PC-3 (cell line): ENCODE results near the gene RPL39L. TPM values are rescaled to one million over a fixed set of nuclear protein-coding genes. Genes with fewer than 3 reads are reported as not detected.
"Not testable (repeated sequence)": the region's sequence is repeated elsewhere in the genome, so short reads cannot be mapped to it uniquely, and the experiment has no call there.

Experiments
- ATAC-seq: fragments of 200-7000 bp; cut with Tn5 transposase; 2 replicates; pipeline ENCODE4 v1.9.1; 2020; ENCODE audit warnings: mild to moderate bottlenecking, moderate library complexity
- BruUV-seq: library from RNA; stranded (reverse); fragments of 400-500 nt; replicated peaks from 2 replicates; lab custom pipeline; 2021; lab: Mats Ljungman, UMichigan
- CTCF ChIA-PET: fragments of 300-600 bp; sonication (Branson Sonifier 250); formaldehyde crosslinking; loops from one replicate; lab custom pipeline; 2022; ENCODE audit warnings: antibody characterized with exemption; lab: Charles Lee
- POLR2A ChIA-PET: fragments of 300-600 bp; sonication (Branson Sonifier 250); formaldehyde crosslinking; loops from one replicate; lab custom pipeline; 2022; ENCODE audit warnings: antibody characterized with exemption; ENCODE audit not compliant: unreplicated experiment; lab: Charles Lee
- DNase-seq: peaks from one replicate; pipeline ENCODE4 v3.0.0-alpha.2; 2015
- H2AFZ ChIP-seq: fragments of 300-600 bp; sonication (generic); 2 replicates; pipeline ENCODE4 v1.6.0; 2016; ENCODE audit warnings: antibody characterized with exemption, low read length
- H3F3A ChIP-seq: fragments of 300-600 bp; sonication (generic); one replicate; pipeline ENCODE4 v1.6.0; 2017; ENCODE audit warnings: antibody characterized with exemption, low read length, control low read depth, mild to moderate bottlenecking; ENCODE audit not compliant: unreplicated experiment
- H3K27ac ChIP-seq: fragments of 300-600 bp; sonication (generic); 2 replicates; pipeline ENCODE4 v1.5.1; 2016; ENCODE audit warnings: mild to moderate bottlenecking, low read length
- H3K27me3 ChIP-seq: fragments of 300-600 bp; sonication (generic); 2 replicates; pipeline ENCODE4 v1.6.1; 2016; ENCODE audit warnings: low read length, mixed read lengths
- H3K36me3 ChIP-seq: fragments of 300-600 bp; sonication (generic); 2 replicates; pipeline ENCODE4 v1.6.1; 2016; ENCODE audit warnings: low read depth, mixed run types, low read length, mixed read lengths
- H3K4me1 ChIP-seq: fragments of 300-600 bp; sonication (generic); 2 replicates; pipeline ENCODE4 v1.5.1; 2016; ENCODE audit warnings: low read length; ENCODE audit not compliant: insufficient read depth
- H3K4me2 ChIP-seq: fragments of 300-600 bp; sonication (generic); 2 replicates; pipeline ENCODE4 v1.6.0; 2016; ENCODE audit warnings: low read length
- H3K4me3 ChIP-seq: fragments of 300-600 bp; sonication (generic); 2 replicates; pipeline ENCODE4 v1.5.1; 2016; ENCODE audit warnings: mild to moderate bottlenecking, low read length, mixed read lengths
- H3K79me2 ChIP-seq: fragments of 300-600 bp; sonication (generic); 2 replicates; pipeline ENCODE4 v1.6.1; 2017; ENCODE audit warnings: low read length, mixed read lengths
- H3K9ac ChIP-seq: fragments of 300-600 bp; sonication (generic); 2 replicates; pipeline ENCODE4 v1.6.0; 2016; ENCODE audit warnings: mild to moderate bottlenecking, low read length
- H3K9me2 ChIP-seq: fragments of 300-600 bp; sonication (generic); replicated peaks from 2 replicates; pipeline ENCODE4 v1.6.1; 2016; ENCODE audit warnings: mixed run types, low read length, mixed read lengths
- H3K9me3 ChIP-seq: fragments of 300-600 bp; sonication (generic); 2 replicates; pipeline ENCODE4 v1.6.1; 2016; ENCODE audit warnings: low read length, mixed read lengths
- H4K20me1 ChIP-seq: fragments of 300-600 bp; sonication (generic); 2 replicates; pipeline ENCODE4 v1.6.1; 2016; ENCODE audit warnings: low read length, mixed read lengths
- EZH2 ChIP-seq: fragments of 300-600 bp; sonication (generic); IDR thresholded peaks from one replicate; pipeline ENCODE4 v1.6.1; 2017; ENCODE audit warnings: antibody characterized with exemption, mild to moderate bottlenecking, low read length; ENCODE audit not compliant: unreplicated experiment
- EZH2phosphoT487 ChIP-seq: fragments of 300-600 bp; sonication (generic); IDR thresholded peaks from 2 replicates; pipeline ENCODE4 v1.6.1; 2018; ENCODE audit warnings: mild to moderate bottlenecking, antibody characterized with exemption, low read length, borderline replicate concordance
- intact Hi-C: fragments of 100-400 bp; cut with micrococcal nuclease; formaldehyde crosslinking; loops from 2 replicates; pipeline ENCODE4 v1.9.0; 2023
- total RNA-seq: library from RNA; depleted of rRNA; stranded (reverse); fragments of >200 nt; gene quantifications from 2 replicates; pipeline ENCODE4 v1.2.3, GENCODE V29; 2014
- TF ChIP-seq, protein P1 (sequence below): fragments of 300-600 bp; sonication (generic); conservative IDR thresholded peaks from 2 replicates; pipeline ENCODE4 v1.5.1; 2017; ENCODE audit warnings: antibody characterized with exemption, low read depth, mild to moderate bottlenecking, low read length

RPL39L gene
- total RNA-seq, 1 experiment from 2014 or later: 175 TPM

DNA sequence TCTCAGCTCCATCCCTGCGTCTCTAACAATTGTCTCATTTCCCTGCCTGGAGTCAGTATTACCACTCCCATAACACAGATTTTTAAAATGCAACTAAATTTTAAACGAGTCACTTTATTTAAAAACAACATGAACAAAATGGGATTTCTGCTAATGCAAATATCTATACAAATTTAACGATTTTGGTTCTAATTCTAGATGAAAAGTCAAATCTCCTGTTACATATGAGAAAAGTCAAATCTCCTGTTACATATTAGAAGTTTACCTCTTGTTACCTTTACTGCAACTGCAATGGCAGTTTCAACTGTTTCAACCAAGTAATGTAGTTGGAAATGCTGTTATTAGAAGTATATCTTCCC, 578 bp upstream of the RPL39L start:
- peak overlapping the region; percentile 87 for H2AFZ ChIP-seq

DNA sequence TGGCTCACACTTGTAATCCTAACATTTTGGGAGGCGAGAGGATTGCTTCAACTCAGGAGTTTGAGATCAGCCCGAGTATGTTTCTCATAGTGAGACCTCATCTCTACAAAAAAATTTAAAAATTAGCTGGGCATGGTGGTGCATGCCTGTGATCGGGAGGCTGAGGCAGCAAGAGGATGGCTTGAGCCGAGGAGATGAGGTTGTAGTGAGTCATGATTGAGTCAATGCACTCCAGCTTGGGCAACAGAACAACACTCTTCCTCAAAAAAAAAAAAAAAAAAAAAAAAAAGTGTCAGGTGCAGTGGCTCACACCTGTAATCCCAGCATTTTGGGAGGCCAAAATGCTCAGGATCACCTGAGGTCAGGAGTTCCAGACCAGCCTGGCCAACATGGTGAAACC, 2.4 kb downstream of the RPL39L start:
- Histone ChIP-seq H3K4me1 (peaks cover 29% of the 10 kb centered on the region), H3K4me2 (no peak overlapping the region), H3K4me3 (no peak overlapping the region), H3K27ac (no peak overlapping the region), H4K20me1 (no peaks in the 10 kb centered on the region), H3K9me3 (no peaks in the 10 kb centered on the region), H3F3A (no peaks in the 10 kb centered on the region), H3K9ac (no peak overlapping the region), H3K79me2 (peaks cover 11% of the 10 kb centered on the region), H2AFZ (no peak overlapping the region), H3K27me3 (no peaks in the 10 kb centered on the region), H3K9me2 (no peaks in the 10 kb centered on the region), H3K36me3 (no peaks in the 10 kb centered on the region)
- BruUV-seq: no TSS peak
- ATAC-seq (peak; percentile 27), DNase-seq (peak; percentile 81)
- CTCF ChIA-PET: interaction anchor here (0.6 to 1.3 kb wide), 2 partner anchors 24 to 72 kb away, joined by 3 to 5 read pairs; no protein-coding TSS in a partner anchor
- TF ChIP-seq EZH2phosphoT487 (no peak), EZH2 (no peak)
- TF ChIP-seq, protein P1, sequence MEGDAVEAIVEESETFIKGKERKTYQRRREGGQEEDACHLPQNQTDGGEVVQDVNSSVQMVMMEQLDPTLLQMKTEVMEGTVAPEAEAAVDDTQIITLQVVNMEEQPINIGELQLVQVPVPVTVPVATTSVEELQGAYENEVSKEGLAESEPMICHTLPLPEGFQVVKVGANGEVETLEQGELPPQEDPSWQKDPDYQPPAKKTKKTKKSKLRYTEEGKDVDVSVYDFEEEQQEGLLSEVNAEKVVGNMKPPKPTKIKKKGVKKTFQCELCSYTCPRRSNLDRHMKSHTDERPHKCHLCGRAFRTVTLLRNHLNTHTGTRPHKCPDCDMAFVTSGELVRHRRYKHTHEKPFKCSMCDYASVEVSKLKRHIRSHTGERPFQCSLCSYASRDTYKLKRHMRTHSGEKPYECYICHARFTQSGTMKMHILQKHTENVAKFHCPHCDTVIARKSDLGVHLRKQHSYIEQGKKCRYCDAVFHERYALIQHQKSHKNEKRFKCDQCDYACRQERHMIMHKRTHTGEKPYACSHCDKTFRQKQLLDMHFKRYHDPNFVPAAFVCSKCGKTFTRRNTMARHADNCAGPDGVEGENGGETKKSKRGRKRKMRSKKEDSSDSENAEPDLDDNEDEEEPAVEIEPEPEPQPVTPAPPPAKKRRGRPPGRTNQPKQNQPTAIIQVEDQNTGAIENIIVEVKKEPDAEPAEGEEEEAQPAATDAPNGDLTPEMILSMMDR: no peak
- POLR2A ChIA-PET: no interaction called here
- intact Hi-C loops: no loop called here

More for the DNA sequence above, 578 bp upstream of the RPL39L start:
- intact Hi-C loops: loop anchor here (1.0 kb wide), 2 partner anchors 25 to 291 kb away; no protein-coding TSS in a partner anchor
- Histone ChIP-seq H3F3A (no peaks in the 10 kb centered on the region), H3K4me1 (peaks cover 21% of the 10 kb centered on the region), H4K20me1 (no peaks in the 10 kb centered on the region), H3K4me2 (peak overlapping the region; percentile 84), H3K27ac (no peak overlapping the region), H3K9me3 (0 out of 2 replicates have a peak, but pooled peaks cover 5% of the 10 kb centered on the region), H3K4me3 (peak overlapping the region; percentile 73), H3K9me2 (no peaks in the 10 kb centered on the region), H3K27me3 (no peaks in the 10 kb centered on the region), H3K9ac (peak overlapping the region; percentile 91; the same call in 1 of the 2 replicates), H3K36me3 (no peaks in the 10 kb centered on the region), H3K79me2 (peaks cover 11% of the 10 kb centered on the region)
- no peak for DNase-seq
- ChIA-PET POLR2A (interaction anchor here (0.5 to 1.0 kb wide), 6 partner anchors 11 to 1105 kb away, joined by 3 to 5 read pairs (median 4); no protein-coding TSS in a partner anchor), CTCF (interaction anchor here (0.5 to 1.8 kb wide), 14 partner anchors 9 to 1444 kb away, joined by 3 to 18 read pairs (median 5); no protein-coding TSS in a partner anchor)
- TF ChIP-seq EZH2phosphoT487 (no peak), EZH2 (no peak)
- TF ChIP-seq, protein P1: no peak
- no peak for ATAC-seq
- TSS peak; percentile 52 for BruUV-seq

DNA sequence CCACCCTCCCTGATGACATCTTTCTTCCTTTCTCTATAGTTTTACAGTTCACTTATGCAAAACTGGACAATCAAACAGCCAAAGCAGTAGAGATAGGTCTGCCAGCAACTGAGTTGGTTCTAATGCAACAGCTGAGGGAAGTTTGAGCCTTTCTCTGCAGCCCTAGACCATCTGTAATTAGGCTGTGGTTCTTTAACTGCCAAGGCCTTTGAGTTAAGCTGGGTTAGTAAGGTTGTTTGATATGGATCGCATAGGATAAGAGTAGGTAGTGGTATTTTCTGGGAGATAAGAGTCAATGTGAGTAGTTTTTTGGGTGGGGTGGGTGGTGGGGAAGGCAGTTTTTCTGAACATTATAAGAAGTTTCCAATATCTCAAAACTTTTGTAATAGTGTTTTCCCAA, 3.0 kb downstream of the RPL39L start:
- ATAC-seq (no peak), DNase-seq (no peak)
- Histone ChIP-seq H3K9me3 (no peaks in the 10 kb centered on the region), H3K27me3 (no peaks in the 10 kb centered on the region), H3K79me2 (peaks cover 11% of the 10 kb centered on the region), H3K4me2 (no peak overlapping the region), H2AFZ (no peak overlapping the region), H3K27ac (no peak overlapping the region), H3K4me3 (no peak overlapping the region), H3F3A (no peaks in the 10 kb centered on the region), H4K20me1 (no peaks in the 10 kb centered on the region), H3K9me2 (no peaks in the 10 kb centered on the region), H3K9ac (no peak overlapping the region), H3K4me1 (peaks cover 29% of the 10 kb centered on the region), H3K36me3 (no peaks in the 10 kb centered on the region)
- CTCF ChIA-PET: no interaction called here
- POLR2A ChIA-PET: no interaction called here
- TF ChIP-seq EZH2phosphoT487: no peak
- TF ChIP-seq, protein P1: no peak
- intact Hi-C loops: no loop called here
- BruUV-seq: no TSS peak

DNA sequence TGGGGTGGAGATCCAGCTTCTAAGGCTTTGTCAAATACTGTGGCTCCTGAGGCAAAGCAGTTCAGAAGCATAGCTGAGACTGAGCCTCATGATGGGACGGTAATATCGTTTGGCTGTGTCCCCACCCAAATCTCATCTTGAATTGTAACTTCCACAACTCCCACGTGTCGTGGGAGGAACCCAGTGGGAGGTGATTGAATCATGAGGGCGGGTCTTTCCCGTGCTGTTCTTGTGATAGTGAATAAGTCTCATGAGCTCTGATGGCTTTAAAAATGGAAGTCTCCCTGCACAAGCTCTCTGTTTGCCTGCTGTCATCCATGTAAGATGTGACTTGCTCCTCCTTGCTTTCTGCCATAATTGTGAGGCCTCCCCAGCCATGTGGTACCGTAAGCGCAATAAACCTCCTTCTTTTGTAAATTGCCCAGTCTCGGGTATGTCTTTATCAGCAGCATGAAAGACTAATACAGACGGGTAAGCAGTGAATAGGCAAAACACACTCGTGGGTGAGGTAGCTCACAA, 4.1 kb downstream of the RPL39L start:
- H3K36me3 ChIP-seq, H3K27ac ChIP-seq, H3K9me3 ChIP-seq, H3K4me3 ChIP-seq, intact Hi-C loops, H2AFZ ChIP-seq, DNase-seq, POLR2A ChIA-PET, H3K9ac ChIP-seq, H4K20me1 ChIP-seq, H3F3A ChIP-seq, ATAC-seq, H3K9me2 ChIP-seq, CTCF ChIA-PET, BruUV-seq, H3K27me3 ChIP-seq, H3K4me2 ChIP-seq: not testable (repeated sequence)
- peaks cover 15% of the 10 kb centered on the region for H3K79me2 ChIP-seq
- peaks cover 33% of the 10 kb centered on the region for H3K4me1 ChIP-seq
